GM12873 (cell line): ENCODE measurements around the gene AGAP1.

Experiments
- CTCF ChIP-seq: IDR thresholded peaks from 2 replicates; pipeline ENCODE4 v1.5.1; 2012; ENCODE audit warnings: low read depth, mild to moderate bottlenecking, moderate library complexity, low read length, control low read depth; ENCODE audit not compliant: insufficient read depth; ENCODE audit errors: missing control alignments

The AGAP1 gene

GRCh38 chr2:235924675-235925063 lies 430.8 kb downstream of the AGAP1 start:
- no peak for TF ChIP-seq CTCF

- no peak for TF ChIP-seq CTCF
Observed at GRCh38 chr2:235925250-235925919, 431.5 kb downstream of the AGAP1 start.

- no peak for TF ChIP-seq CTCF
Observed at GRCh38 chr2:235926229-235926628, 432.4 kb downstream of the AGAP1 start.

- TF ChIP-seq CTCF: no peak
Observed at GRCh38 chr2:235928751-235929370, 435.0 kb downstream of the AGAP1 start.

GRCh38 chr2:235930701-235931100 lies 436.9 kb downstream of the AGAP1 start:
- no peak for TF ChIP-seq CTCF

- no peak for TF ChIP-seq CTCF
Observed at GRCh38 chr2:235931676-235932075, 437.8 kb downstream of the AGAP1 start.

GRCh38 chr2:235934059-235934773 lies 440.4 kb downstream of the AGAP1 start:
- no peak for TF ChIP-seq CTCF
